ENCODE measurements around the gene SUPT5H.

- no peak for TF ChIP-seq TOPORS (CRISPR knock-in tag; IDR thresholded peaks at IDR 0.05)
- TF ChIP-seq JUND (CRISPR knock-in tag; IDR thresholded peaks at IDR 0.05): peak; percentile 14; the same call in 1 of the 2 replicates
- no peak for TF ChIP-seq TCF7L2 (IDR thresholded peaks at IDR 0.05; ENCODE audit: low read depth, low read length)
- TF ChIP-seq ATF2 (CRISPR knock-in tag; IDR thresholded peaks at IDR 0.05): peak; percentile 87
- peak; percentile 77 to 92 for TF ChIP-seq POLR2A (IDR thresholded peaks at IDR 0.05; ENCODE audit: insufficient read depth in 1 of 2, low read depth in 2 of 2, low read length in 2 of 2)
- TF ChIP-seq NFE2L2 (IDR thresholded peaks at IDR 0.05; ENCODE audit: low read length): no peak
- TF ChIP-seq ZNF513 (CRISPR knock-in tag; conservative IDR thresholded peaks at IDR 0.05): no peak
- TF ChIP-seq HMGA1 (CRISPR knock-in tag; conservative IDR thresholded peaks at IDR 0.05): no peak
- TF ChIP-seq HMGXB4 (CRISPR knock-in tag; IDR thresholded peaks at IDR 0.05; ENCODE audit: borderline replicate concordance in 1 of 2, low read depth in 1 of 2): peak; percentile 94 to 96
- peak in 1 of 2 experiments; percentile 26; a peak in 1 of 4 replicates for TF ChIP-seq REST (IDR thresholded peaks at IDR 0.05; ENCODE audit: borderline replicate concordance in 1 of 2, low read depth in 1 of 2, low read length in 2 of 2)
Observed at GRCh38 chr19:39445196-39446111, at the start of gene SUPT5H.
